GM19023 (cell line): Measurements from ENCODE around the gene VSIG2.
A peak's percentile ranks its signal among the peaks of the same experiment; 100 is the strongest.

Experiments
- ATAC-seq: cut with Tn5 transposase; IDR thresholded peaks from one replicate; pipeline ENCODE4 v1.9.1; 2021; ENCODE audit warnings: mild to moderate bottlenecking, moderate library complexity; ENCODE audit not compliant: unreplicated experiment

VSIG2 gene

GRCh38 chr11:124748481-124749343, 3.3 kb downstream of the VSIG2 start:
- ATAC-seq: no peak

GRCh38 chr11:124748100-124748418, 4.0 kb downstream of the VSIG2 start:
- ATAC-seq: no peak

- no peak for ATAC-seq
Observed at GRCh38 chr11:124747406-124748099, 4.5 kb downstream of the VSIG2 start.

GRCh38 chr11:124746621-124747243, 5.3 kb downstream of the VSIG2 start:
- peak; percentile 91 for ATAC-seq

GRCh38 chr11:124745835-124746620, 6.0 kb downstream of the VSIG2 start:
- peak; percentile 18 for ATAC-seq

GRCh38 chr11:124745270-124745834, 6.7 kb downstream of the VSIG2 start:
- no peak for ATAC-seq

- no peak for ATAC-seq
Observed at GRCh38 chr11:124743050-124743449, 9.0 kb downstream of the VSIG2 start.

- ATAC-seq: no peak
Observed at GRCh38 chr11:124742555-124742954, 9.5 kb downstream of the VSIG2 start.

GRCh38 chr11:124740277-124740882, 11.7 kb downstream of the VSIG2 start:
- ATAC-seq: peak; percentile 43

- peak; percentile 98 for ATAC-seq
Observed at GRCh38 chr11:124739479-124740276, 12.4 kb downstream of the VSIG2 start, which contains the start of gene NRGN. TSS of gene NRGN (plus strand) at chr11:124739942. CDS start at chr11:124740085, 143 bp downstream.

GRCh38 chr11:124738713-124739478, 13.2 kb downstream of the VSIG2 start:
- ATAC-seq: no peak

GRCh38 chr11:124737638-124738305, 14.3 kb downstream of the VSIG2 start:
- ATAC-seq: no peak

GRCh38 chr11:124736736-124737135, 15.3 kb downstream of the VSIG2 start:
- ATAC-seq: no peak

- ATAC-seq: no peak
Observed at GRCh38 chr11:124732230-124732629, 19.8 kb downstream of the VSIG2 start.

GRCh38 chr11:124729571-124729970, 22.5 kb downstream of the VSIG2 start:
- ATAC-seq: no peak

GRCh38 chr11:124728134-124728533, 23.9 kb downstream of the VSIG2 start:
- no peak for ATAC-seq

- no peak for ATAC-seq
Observed at GRCh38 chr11:124727474-124727873, 24.6 kb downstream of the VSIG2 start.

- ATAC-seq: peak; percentile 14
Observed at GRCh38 chr11:124725719-124726105, 26.3 kb downstream of the VSIG2 start.
